MCF 10A (cell line): ENCODE measurements around the gene PARD3B. TPM values are rescaled to one million over a fixed set of nuclear protein-coding genes. Genes with fewer than 3 reads are reported as not detected.
A peak's percentile ranks its signal among the peaks of the same experiment; 100 is the strongest.

Source experiments
- BruUV-seq: library from RNA; stranded (reverse); fragments of 400-500 nt; replicated peaks from 2 replicates; lab custom pipeline; 2021; lab: Mats Ljungman, UMichigan
- CTCF ChIA-PET: fragments of 300-600 bp; sonication (Branson Sonifier 250); formaldehyde crosslinking; extraction: SDS; loops from one replicate; lab custom pipeline; 2021; ENCODE audit warnings: antibody characterized with exemption, inconsistent platforms; lab: Yijun Ruan, JAX
- POLR2A ChIA-PET: fragments of 300-600, 350-650 bp; sonication (Branson Sonifier 250); formaldehyde crosslinking; extraction: SDS; loops from one replicate; lab custom pipeline; 2020; ENCODE audit warnings: antibody characterized with exemption, inconsistent platforms; lab: Yijun Ruan, JAX
- DNase-seq: peaks from one replicate; pipeline ENCODE4 v3.0.0-alpha.2; 2018; ENCODE audit not compliant: unreplicated experiment
- H3K27ac Mint-ChIP-seq: one replicate; pipeline ENCODE4 v1.8.0; 2022; ENCODE audit warnings: mild to moderate bottlenecking, low read depth, mixed read lengths; ENCODE audit not compliant: unreplicated experiment
- H3K27me3 Mint-ChIP-seq: one replicate; pipeline ENCODE4 v1.8.0; 2022; ENCODE audit warnings: mixed read lengths; ENCODE audit not compliant: insufficient read depth, unreplicated experiment
- H3K36me3 Mint-ChIP-seq: one replicate; pipeline ENCODE4 v1.8.0; 2022; ENCODE audit warnings: mild to moderate bottlenecking, moderate library complexity, mixed read lengths; ENCODE audit not compliant: insufficient read depth, unreplicated experiment
- H3K4me1 Mint-ChIP-seq: one replicate; pipeline ENCODE4 v1.8.0; 2022; ENCODE audit warnings: mixed read lengths; ENCODE audit not compliant: insufficient read depth, unreplicated experiment
- H3K4me3 Mint-ChIP-seq: one replicate; pipeline ENCODE4 v1.8.0; 2022; ENCODE audit warnings: mild to moderate bottlenecking, moderate library complexity, mixed read lengths; ENCODE audit not compliant: unreplicated experiment
- H3K9me3 Mint-ChIP-seq: one replicate; pipeline ENCODE4 v1.8.0; 2022; ENCODE audit warnings: mixed read lengths; ENCODE audit not compliant: unreplicated experiment
- CTCF ChIP-seq: fragments of 200-600 bp; IDR thresholded peaks from one replicate; pipeline ENCODE4 v1.8.0; 2022; ENCODE audit warnings: antibody characterized with exemption, mild to moderate bottlenecking; ENCODE audit not compliant: unreplicated experiment
- intact Hi-C: fragments of 100-400 bp; cut with micrococcal nuclease; formaldehyde crosslinking; loops from 2 replicates; pipeline ENCODE4 v1.14.1; 2022
- total RNA-seq: library from RNA; stranded (reverse); gene quantifications from 2 replicates; pipeline ENCODE4 v1.2.3, GENCODE V29; 2022

The PARD3B gene
- total RNA-seq, 1 experiment from 2014 or later = 11.6 TPM

DNA sequence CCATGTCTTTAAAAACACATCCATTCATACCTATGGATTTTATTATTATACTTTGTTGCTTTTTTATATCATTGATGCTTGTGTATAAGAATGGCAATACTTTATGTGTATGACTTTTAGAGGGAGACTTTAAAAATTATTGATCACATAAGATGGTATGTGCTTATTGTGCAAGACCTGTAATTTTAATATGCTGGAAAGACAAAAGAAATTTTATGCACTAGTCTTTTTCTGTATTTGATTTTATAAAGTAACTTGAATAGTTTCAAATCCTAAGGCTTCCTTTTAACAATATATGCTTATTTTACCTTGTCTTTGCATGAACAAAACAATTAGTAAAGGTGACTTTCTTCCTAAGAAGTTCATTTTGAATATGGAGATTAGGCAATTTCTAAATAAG is 226.4 kb downstream of the PARD3B start:
- H3K27me3 Mint-ChIP-seq = no peaks in the 10 kb centered on the region
- no peaks in the 10 kb centered on the region for H3K4me1 Mint-ChIP-seq
- H3K9me3 Mint-ChIP-seq = no peaks in the 10 kb centered on the region
- no peak for TF ChIP-seq CTCF
- no peak for DNase-seq
- intact Hi-C loops = no loop called here
- no TSS peak for BruUV-seq
- no peak overlapping the region for H3K4me3 Mint-ChIP-seq
- no peak overlapping the region for H3K27ac Mint-ChIP-seq
- ChIA-PET CTCF (no interaction called here), POLR2A (no interaction called here)
- H3K36me3 Mint-ChIP-seq = no peaks in the 10 kb centered on the region

- Mint-ChIP-seq H3K4me1 (no peaks in the 10 kb centered on the region), H3K36me3 (no peaks in the 10 kb centered on the region), H3K9me3 (no peaks in the 10 kb centered on the region), H3K27me3 (no peaks in the 10 kb centered on the region), H3K27ac (no peak overlapping the region), H3K4me3 (no peak overlapping the region)
- TF ChIP-seq CTCF = no peak
- no peak for DNase-seq
- CTCF ChIA-PET = no interaction called here
- BruUV-seq = no TSS peak
- POLR2A ChIA-PET = no interaction called here
- intact Hi-C loops = no loop called here
Measured at GRCh38 chr2:204772546-204772945, 227.3 kb downstream of the PARD3B start.

DNA sequence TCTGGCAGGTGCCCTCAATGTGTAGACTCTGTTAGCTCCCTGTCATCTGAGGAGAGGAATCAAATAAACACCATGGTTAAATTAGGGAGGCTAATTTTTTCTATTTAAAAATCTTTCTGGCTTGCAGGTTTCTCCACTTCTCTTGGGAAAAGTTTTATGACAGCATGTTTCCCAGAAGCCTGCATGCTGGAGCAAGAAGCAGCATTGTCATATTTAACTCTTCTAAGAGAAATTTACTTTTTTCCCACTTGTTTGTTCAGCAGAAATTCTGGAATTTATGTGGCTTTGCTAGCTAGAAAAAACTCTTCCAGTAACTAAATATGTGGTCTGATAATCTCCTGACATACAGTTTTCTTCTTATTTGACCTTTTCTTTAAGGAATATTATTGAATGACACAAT is 230.5 kb downstream of the PARD3B start:
- ChIA-PET CTCF (no interaction called here), POLR2A (no interaction called here)
- H3K9me3 Mint-ChIP-seq = no peaks in the 10 kb centered on the region
- DNase-seq = no peak
- no peak overlapping the region for H3K27ac Mint-ChIP-seq
- H3K36me3 Mint-ChIP-seq = no peaks in the 10 kb centered on the region
- no peak for TF ChIP-seq CTCF
- no peaks in the 10 kb centered on the region for H3K27me3 Mint-ChIP-seq
- no peaks in the 10 kb centered on the region for H3K4me1 Mint-ChIP-seq
- no peak overlapping the region for H3K4me3 Mint-ChIP-seq
- BruUV-seq = no TSS peak
- intact Hi-C loops = no loop called here

DNA sequence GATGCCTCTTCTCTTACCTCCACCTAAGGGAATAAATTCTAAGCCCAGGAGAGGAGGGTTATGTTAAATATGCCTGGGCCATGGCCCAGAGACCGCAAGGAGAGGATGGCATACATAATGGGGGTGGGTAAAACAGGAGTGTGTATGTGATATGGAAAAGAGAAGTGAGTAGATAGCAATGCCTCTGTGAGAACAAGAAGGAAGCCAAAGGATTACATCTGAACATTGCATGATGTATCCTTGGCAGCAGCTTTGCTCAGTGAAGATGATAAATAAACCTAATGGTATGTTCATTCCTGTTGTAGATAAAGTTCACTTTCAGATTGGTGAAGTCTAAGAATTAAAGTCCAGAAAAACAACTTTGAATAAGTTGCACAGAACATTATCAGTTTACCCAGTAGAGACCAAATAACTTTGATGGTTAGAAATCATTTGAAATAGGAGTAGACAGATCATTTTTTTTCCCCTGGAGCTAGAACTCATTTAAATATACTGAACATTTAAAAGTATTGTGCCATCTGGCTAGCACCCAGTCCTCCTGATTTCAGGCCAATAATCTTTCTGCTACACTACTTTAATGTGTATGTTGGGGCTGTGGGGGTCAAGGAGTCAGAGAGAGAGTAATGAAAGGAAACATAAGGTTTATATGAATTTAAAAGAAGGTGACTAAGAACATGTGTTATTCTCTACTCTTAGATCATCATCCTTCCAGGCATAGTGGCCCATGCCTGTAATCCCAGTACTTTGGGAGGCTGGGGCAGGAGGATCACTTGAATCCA is 231.7 kb downstream of the PARD3B start:
- Mint-ChIP-seq H3K4me3 (no peak overlapping the region), H3K9me3 (no peaks in the 10 kb centered on the region), H3K36me3 (no peaks in the 10 kb centered on the region), H3K27me3 (no peaks in the 10 kb centered on the region), H3K4me1 (no peaks in the 10 kb centered on the region), H3K27ac (no peak overlapping the region)
- CTCF ChIA-PET = interaction anchor here (0.7 kb wide), 1 partner anchor 503 kb away, joined by 4 read pairs; no protein-coding TSS in a partner anchor
- no TSS peak for BruUV-seq
- peak; percentile 4 for DNase-seq
- TF ChIP-seq CTCF = no peak
- POLR2A ChIA-PET = no interaction called here
- intact Hi-C loops = no loop called here
